ENCODE results near the gene MAVS.
"Not testable (repeated sequence)": the region's sequence is repeated elsewhere in the genome, so short reads cannot be mapped to it uniquely, and the experiment has no call there.

The MAVS gene

GRCh38 chr20:3896302-3896701 is 49.7 kb downstream of the MAVS start:
- DNase-seq (ENCODE audit: extremely low spot score), result no peak
- CTCF ChIA-PET, result interaction anchor here (1.8 kb wide), 1 partner anchor 9 kb away, joined by 5 read pairs; no protein-coding TSS in a partner anchor
- POLR2A ChIA-PET, result no interaction called here
- TF ChIP-seq CTCF (IDR thresholded peaks at IDR 0.05; ENCODE audit: control extremely low read depth, extremely low read depth, low read depth, missing control alignments), result no peak

GRCh38 chr20:3896853-3897583 is 50.4 kb downstream of the MAVS start:
- no peak for TF ChIP-seq CTCF (IDR thresholded peaks at IDR 0.05; ENCODE audit: control extremely low read depth, extremely low read depth, low read depth, missing control alignments)
- POLR2A ChIA-PET, result interaction anchor here (0.6 kb wide), 2 partner anchors 10 to 16 kb away, joined by 6 to 7 read pairs; no protein-coding TSS in a partner anchor
- CTCF ChIA-PET, result interaction anchor here (0.7 to 1.8 kb wide), 2 partner anchors 9 to 58 kb away, joined by 3 to 5 read pairs; no protein-coding TSS in a partner anchor
- no peak for DNase-seq (ENCODE audit: extremely low spot score)

- DNase-seq (ENCODE audit: extremely low spot score); POLR2A ChIA-PET: not testable (repeated sequence)
- CTCF ChIA-PET, result interaction anchor here (1.8 kb wide), 1 partner anchor 11 kb away, joined by 5 read pairs; no protein-coding TSS in a partner anchor
Measured at GRCh38 chr20:3898181-3898580, 51.5 kb downstream of the MAVS start.

- TF ChIP-seq CTCF (IDR thresholded peaks at IDR 0.05; ENCODE audit: control extremely low read depth, extremely low read depth, low read depth, missing control alignments), result no peak
- no peak for DNase-seq (ENCODE audit: extremely low spot score)
- CTCF ChIA-PET, result no interaction called here
- POLR2A ChIA-PET, result interaction anchor here (0.6 kb wide), 1 partner anchor 14 kb away, joined by 3 read pairs; no protein-coding TSS in a partner anchor
Measured at GRCh38 chr20:3898639-3899038, 52.0 kb downstream of the MAVS start.

GRCh38 chr20:3900187-3900604 is 53.6 kb downstream of the MAVS start:
- POLR2A ChIA-PET, result no interaction called here
- DNase-seq (ENCODE audit: extremely low spot score), result no peak
- CTCF ChIA-PET, result interaction anchor here (1.8 kb wide), 1 partner anchor 15 kb away, joined by 3 read pairs; no protein-coding TSS in a partner anchor
- no peak for TF ChIP-seq CTCF (IDR thresholded peaks at IDR 0.05; ENCODE audit: control extremely low read depth, extremely low read depth, low read depth, missing control alignments)

GRCh38 chr20:3901028-3901705 is 54.5 kb downstream of the MAVS start:
- ChIA-PET CTCF (interaction anchor here (1.3 to 1.8 kb wide), 2 partner anchors 13 to 16 kb away, joined by 3 read pairs; no protein-coding TSS in a partner anchor), POLR2A (interaction anchor here (0.6 kb wide), 2 partner anchors 109 to 121 kb away, joined by 3 to 4 read pairs; no protein-coding TSS in a partner anchor)
- no peak for TF ChIP-seq CTCF (IDR thresholded peaks at IDR 0.05; ENCODE audit: control extremely low read depth, extremely low read depth, low read depth, missing control alignments)
- no peak for DNase-seq (ENCODE audit: extremely low spot score)

Data from GM10248 (cell line).